Suppressor macrophage treated with lipopolysaccharide for 1 hour (primary cell): ENCODE measurements around the gene ESPN.

Experiments
- DNase-seq, 3 donors: peaks; one replicate each; pipeline ENCODE4 v3.0.0-alpha.2; 2020 to 2022

ESPN gene

DNA sequence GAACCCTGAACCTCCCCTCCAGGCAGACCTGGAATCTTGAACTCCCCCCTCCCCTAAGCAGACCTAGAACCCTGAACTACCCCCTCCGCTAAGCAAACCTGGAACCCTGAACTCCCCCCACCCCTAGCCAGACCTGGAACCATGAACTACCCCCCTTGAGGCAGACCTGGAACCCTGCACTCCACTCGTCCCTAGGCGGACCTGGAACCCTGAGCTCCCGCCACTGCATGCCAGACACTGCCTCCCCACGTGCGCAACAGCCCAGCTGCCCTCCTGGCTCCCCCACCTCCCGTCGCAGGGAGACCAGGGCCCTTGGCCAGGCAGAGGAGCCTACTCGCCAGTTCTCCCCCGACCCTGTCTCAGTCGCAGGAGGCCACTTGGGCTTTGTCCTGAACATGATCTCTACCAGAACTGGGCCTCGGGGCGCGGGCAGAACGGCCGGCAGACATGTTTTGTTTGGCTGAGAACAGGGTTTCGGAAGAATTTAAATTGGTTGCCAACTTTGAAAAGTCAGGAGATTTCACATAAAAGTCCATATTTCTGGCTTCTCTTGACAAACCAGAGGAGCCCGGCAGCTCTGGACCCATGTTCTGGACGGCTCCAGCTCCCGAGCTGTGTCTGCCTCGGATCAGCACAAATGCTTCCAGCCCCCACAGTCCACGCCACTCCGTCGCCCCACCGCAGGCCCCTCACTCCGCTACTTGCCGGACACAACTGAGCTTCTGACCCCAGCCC is 76.1 kb downstream of the ESPN start:
- no peak for DNase-seq

DNA sequence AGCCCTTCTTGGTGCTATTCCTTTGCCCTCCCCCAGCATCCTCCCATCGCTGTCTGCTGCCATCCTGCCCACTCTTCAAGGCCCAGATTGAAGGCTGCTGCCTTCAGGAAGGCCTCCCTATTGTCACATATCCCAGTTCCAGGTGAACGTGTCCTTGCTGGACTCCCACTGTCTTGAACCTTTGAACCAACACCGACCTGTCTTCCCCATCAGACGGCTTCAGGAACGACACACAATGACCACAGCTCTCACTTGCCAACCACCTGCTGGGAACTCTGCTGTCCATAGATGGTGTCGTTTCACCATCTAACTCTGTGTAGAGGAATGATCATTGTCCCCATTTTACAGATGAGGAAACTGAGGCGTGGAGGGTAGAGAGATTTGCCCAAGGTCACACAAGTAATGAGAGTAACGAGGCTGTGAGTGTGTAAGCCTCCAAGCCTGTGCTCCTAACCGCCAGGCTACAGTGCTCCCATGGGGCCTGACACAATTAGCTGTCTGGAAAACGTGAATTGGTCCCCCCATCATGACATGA is 76.8 kb downstream of the ESPN start:
- DNase-seq, result no peak

DNA sequence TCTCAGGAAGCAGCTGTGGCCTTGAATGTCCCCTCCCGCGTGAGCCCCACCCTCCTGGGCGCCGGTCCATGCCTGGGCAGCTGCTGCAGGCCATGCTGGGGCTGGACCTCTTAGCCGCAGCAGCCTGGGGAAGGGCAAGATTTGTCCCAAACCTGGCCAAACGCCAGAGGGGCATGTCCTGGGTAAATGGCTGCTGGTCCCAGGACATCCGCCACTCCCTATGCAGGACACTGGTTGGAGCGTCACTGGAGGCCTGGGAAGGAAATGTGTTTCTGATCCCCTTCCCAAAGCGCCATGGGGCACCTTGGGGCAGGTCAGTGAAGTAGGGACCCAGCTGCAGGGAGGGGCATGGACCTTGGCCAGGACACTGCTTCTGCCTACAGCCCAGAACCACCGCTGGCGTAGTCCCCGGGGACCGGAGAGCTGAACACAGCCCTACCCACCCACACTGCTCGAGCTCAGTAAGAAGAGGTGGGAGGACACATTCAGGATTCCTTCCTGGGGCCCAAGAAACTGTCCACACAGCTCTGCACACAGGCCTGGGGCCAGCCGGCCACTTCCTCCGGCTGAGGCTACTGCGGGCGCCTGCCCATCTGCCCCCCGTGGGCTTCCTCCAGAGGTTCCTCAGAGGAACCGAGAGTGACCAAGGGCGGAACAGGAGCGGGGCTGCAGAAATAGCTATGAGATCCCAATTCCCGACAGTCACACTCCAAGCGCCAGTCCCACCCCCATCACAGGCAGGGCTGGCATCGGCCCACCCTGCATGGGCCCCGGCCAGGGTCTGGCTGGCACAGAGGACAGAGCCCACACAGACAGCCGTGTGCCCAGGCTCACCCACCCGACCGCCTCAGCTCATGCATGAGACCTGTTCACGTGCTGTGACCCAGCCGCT is 77.7 kb downstream of the ESPN start:
- DNase-seq, result peak; percentile 26 to 44 (median 39)

DNA sequence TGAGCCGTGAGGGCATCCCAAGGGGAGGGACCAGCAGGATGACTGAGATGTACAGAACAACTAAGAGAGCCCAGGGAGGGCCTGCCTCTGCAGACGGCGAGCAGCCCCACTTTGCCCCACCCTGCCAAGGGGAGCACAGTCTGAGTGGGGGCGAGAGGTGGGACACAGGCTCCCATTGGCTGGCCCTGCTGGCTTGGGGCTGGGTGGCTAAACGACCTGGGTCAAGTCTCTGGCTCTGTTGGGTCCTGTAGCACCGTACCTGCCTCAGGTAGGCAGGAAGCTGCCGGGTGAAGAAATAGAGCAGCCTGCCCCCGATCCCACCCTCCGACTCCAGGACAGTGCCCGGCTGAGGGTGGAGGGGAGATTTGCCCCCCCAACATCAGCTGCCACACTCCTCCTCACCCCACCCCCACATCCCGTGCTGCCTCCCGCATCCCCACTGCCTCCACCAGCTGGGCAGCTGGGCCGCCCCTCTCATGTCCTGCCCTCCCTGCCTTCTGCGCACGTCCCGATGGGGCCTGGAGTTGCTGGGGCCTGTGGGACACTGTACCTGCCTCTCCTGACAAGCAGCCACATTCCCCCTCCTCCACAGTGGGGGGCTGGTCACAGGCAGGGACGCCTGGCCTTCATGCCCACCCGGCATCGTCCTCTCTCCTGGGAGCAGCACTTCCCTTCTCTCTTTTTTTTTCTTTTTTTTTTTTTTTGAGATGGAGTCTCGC is 79.5 kb downstream of the ESPN start:
- DNase-seq, result no peak

DNA sequence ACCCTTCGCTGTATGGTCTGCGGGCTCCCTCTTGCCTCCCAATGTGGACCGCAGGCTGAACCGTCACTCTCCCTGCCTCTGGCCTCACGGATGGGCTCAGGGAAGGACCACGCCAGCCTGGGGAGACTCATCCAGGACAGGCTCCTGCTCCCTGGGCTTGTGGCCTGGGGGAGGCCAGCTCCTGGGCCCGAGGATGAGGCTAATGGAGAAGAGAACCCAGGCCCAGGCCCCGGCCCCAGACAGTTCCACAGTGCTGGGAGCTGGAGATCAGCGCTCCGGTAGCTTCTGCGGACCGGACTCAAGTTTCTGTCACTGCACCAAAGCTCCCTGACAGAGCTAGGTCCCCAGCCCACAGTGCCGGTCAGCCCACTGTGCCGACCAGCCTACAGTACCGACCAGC is 80.3 kb downstream of the ESPN start:
- DNase-seq, result no peak

DNA sequence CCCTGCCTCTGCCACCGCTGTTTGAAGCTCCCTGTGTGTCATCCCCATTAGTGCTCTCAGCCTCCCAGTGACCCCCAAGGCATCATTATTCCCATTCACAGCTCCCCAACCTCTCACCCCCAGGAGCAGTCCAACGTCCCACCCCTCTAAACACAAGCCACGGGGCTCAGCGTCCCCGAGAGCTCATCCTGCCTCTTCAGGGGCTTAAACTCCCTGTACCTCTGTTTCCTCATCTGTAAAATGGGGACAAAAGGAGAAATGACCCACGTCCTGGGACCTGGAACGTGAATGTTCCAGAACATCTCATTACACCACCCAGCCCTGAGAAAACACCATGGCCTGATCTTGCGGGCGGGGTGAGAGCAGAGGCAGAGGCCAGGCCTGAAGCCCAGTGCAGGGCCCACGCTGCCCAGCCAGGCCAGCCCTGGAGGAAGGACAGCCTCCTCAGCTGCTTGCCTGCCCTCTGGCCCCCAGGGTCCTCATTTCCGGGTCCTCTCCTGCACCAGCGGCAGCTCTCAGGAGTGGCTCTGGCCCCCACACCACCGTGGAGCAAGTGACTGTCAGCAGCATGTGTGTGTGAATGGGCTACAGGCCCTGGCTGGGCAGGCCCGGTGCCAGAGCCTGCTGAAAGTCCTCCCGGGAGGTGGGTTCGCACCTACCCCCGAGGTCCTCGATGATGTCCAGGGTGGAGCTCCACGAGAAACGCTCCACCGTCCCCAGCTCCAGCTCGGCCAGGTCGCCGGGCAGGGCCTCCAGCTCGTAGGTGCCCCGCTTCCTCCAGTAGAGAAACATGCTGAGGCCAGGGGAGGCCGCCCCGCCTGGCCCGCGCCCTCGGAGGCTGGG is 81.0 kb downstream of the ESPN start:
- DNase-seq, result no peak

DNA sequence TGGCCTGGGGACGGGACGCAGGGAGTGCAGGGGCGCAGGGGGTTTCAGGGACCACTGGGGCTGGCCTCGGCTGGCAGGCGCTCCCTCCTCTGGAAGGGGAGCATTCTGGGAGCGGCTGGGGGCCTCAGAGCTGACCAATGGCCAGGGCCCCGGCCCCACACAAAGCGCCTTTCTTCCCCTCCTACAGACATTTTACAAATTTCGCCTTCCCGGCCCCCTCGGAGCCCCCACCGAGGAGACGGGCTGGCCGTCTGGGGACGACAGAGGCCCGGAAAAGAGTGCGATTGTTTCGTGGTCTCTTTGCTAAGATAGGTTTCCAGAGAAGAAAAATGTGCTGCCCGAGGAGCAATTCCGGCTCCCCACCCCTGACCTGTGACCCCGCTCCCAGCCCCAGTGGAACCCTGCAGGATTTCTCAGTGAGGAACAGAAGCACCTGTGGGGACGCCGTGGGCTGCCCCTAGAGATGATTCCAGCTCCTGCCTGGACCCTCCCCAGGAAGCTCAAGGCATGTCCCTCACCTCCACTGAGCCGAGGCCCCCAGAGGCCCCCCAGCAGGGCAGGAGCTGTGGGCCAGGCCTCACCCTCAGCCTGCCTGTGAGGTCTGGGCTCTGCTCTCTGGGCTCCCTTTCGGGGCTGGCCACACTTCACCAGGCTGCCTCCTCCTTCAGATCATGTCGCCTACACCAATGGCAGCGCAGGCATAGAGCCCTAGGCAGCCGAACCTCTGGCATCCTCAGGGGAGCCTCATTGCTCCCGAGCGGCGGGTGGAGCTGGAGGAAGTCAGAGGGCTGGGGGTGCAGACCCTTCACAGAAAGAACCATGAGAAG is 81.8 kb downstream of the ESPN start:
- no peak for DNase-seq

DNA sequence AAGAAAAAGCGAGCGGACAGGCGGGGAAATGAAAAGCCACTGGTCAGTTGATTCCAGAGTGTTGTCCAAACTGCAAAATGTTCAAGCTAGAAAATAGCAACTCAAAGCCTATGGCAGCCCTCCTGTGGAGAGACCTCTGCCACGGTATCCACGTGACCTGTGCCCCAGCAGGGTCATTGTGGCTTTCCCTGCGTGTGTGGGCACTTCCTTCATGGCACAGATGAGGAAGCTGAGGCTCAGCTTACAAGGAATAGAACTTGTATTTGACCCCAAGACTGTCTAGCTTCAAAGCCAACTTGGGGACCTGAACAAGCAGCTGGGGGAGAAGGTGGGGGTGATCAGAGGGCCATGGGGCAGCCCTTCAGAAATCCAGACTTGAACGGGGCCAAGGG is 82.5 kb downstream of the ESPN start:
- DNase-seq, result peak; percentile 71 to 76 (median 72)

DNA sequence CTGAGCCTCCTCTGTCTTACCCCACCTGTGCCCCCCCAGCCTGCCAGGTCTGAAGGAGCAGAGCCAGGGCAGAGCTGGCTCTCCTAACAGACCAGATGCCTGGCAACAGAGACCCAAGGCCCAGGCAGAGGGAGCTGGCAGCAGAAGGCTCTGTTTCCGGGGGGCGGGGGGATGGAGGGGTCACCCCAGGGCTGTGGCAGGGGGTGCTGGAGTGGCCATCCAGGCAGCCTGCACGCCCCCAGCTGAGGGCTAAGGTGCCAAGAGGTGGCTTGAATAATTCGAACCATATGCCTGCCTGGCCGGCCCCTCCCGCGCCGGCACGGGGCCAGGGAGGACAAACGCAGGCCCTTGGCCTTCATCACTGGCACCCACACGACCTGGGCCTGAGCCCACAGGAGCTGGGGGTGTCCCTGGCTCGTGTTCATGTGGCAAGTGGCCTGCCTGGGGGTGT is 82.9 kb downstream of the ESPN start:
- no peak for DNase-seq

DNA sequence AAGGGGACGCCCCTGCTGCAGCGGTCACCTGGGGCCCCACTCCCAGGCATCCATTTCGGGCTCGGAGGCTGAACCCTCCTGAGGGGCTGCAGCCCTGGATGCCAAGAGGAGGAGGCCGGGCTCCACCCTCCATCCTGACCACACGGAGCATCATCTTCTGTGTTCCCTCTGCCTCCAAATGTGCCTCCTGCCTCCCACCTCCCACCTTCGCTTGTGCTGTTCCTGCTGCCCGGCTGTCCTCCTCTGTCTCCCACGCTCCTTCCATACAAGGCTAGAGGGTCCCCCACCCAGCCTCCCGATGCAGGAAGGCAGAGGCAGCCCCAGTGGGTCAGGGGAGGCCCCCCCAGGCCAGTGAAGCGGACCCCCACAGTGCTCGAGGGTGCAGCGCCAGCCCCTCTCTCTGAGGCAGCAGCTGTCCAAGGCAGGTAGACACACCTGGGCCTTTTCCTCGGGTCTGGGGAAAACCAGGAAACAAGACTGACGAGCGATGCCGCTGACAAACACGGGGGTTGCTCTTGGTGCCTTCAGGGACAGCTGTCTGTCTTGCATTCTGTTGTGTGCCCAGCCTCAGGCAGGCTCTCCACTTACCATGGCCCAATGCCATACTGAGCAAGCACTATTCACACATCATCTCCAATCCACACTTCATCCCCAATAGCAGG is 83.7 kb downstream of the ESPN start:
- DNase-seq, result no peak

DNA sequence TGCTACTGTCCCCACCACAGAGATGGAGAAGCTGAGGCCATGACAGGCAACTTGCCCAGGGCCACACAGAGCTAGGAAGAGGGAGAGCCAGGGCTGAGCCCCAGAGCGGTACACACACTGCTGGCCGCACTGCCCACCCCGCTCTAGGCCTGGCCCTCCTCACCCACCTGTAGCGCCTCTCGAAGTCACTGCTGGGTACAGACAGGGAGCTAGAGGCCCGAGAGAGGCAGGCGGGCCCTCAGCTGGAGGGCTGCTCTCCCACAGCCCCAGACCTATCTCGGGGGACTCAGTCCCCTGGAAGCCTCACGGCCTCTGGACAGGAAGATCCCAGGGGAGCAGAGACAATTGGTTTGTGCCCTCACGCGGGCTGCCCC is 84.2 kb downstream of the ESPN start:
- no peak for DNase-seq

DNA sequence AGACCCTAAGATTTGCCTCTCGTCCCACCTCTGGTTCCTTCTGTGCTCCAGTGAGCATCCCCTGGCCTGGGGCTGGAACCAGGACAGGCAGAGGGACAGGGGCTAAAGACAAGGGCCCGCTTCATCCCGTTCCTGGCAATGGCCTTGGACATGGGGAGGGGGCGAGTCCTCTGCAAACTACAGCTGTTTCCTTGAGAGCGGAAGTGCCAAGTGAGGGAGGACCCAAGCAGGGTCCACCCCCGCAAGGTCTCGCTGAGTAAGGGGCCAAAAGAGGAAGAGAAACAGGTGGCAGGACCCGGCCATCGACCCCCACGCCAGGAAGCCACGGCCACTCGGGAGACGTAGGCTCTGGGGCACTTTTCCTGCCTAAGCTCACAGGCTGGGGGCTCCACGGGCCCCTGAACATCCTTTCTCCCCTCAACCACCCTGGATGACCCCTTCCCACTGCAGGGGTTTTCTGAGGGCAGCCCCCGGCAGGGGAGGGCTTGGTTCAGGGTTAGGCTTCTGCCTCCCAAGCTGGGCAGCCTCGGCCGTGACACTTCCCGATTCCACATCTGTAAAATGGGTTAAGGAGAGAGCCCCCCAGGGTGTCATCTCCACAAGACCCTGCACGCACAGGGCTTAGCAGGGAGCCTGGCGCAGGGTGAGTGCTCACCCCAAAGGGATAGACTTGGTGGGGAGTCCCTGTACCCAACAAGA is 84.8 kb downstream of the ESPN start:
- peak; percentile 46 to 55 (median 54) for DNase-seq

DNA sequence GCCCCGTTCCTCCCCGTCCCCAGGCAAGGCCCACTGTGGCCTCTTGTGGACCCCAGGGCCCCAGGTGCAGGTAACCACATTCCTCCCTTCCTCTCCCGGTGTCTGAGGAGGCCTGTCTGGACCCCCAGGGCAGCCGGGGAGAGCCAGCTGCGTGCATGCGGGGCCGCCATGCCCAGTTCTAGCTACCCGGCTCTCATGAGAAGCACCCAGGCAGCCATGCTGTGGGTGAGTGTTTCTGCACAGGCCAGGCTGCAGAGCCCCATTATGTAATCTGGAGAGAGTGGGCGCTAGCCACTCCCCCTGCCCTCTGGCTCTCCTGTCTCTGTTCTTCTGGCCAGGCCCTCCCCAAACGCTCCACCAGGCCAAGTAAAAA is 85.3 kb downstream of the ESPN start:
- peak; percentile 73 to 83 (median 80) for DNase-seq

DNA sequence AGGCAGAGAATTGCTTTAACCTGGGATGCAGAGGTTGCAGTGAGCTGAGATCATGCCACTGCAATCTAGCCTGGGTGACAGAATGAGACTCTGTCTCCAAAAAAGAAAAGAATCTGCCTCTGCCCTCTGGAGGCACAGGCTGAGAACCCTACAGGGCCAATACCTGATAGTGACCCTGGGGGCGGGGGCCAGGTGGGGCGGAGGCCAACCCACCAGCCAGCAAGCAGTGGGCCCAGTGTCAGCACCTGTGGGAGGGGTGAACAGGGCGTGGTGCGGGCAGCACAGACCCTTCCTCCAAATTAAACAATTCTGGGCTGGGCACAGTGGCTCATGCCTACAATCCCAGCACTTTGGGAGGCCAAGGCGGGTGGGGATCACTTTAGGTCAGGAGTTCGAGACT is 85.9 kb downstream of the ESPN start:
- DNase-seq, result no peak
